Measurements from ENCODE around the gene TXK.

DNA sequence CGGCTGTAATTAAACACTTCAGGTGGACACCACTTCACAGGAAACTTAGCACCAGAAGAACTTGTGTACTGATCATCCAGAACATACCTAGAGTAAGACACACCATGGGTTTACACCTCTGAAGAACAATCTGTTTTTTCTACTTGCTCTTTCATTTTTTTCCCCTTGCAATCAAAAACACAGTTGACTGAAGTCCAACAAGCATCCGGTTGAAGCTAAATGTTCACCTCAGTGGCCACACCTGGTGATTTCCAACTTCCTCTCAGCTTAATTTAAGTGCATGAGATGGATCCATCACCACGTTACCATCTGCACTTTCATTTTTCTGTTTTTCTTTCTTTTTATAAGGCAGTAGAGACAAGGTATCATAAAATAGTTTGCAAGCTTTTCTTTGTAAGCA is 4.9 kb upstream of the TXK start:
- TF ChIP-seq, protein P1, sequence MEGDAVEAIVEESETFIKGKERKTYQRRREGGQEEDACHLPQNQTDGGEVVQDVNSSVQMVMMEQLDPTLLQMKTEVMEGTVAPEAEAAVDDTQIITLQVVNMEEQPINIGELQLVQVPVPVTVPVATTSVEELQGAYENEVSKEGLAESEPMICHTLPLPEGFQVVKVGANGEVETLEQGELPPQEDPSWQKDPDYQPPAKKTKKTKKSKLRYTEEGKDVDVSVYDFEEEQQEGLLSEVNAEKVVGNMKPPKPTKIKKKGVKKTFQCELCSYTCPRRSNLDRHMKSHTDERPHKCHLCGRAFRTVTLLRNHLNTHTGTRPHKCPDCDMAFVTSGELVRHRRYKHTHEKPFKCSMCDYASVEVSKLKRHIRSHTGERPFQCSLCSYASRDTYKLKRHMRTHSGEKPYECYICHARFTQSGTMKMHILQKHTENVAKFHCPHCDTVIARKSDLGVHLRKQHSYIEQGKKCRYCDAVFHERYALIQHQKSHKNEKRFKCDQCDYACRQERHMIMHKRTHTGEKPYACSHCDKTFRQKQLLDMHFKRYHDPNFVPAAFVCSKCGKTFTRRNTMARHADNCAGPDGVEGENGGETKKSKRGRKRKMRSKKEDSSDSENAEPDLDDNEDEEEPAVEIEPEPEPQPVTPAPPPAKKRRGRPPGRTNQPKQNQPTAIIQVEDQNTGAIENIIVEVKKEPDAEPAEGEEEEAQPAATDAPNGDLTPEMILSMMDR (IDR thresholded peaks at IDR 0.05): no peak
- no peak for TF ChIP-seq POLR2A (IDR thresholded peaks at IDR 0.05)

Data from right lobe of liver (tissue), 4 donors.